ENCODE data around the gene UQCRC2.

- TF ChIP-seq CTCF (IDR thresholded peaks at IDR 0.05; ENCODE audit: low read depth, low read length) (no peak), EZH2phosphoT487 (IDR thresholded peaks at IDR 0.05; ENCODE audit: low read depth) (no peak)
These were observed 57.7 kb downstream of the UQCRC2 start for GRCh38 chr16:22010902-22011301.

Measured in OCI-LY3 (cell line).